Measurements from ENCODE around the gene PCDH9. TPM values are rescaled to one million over a fixed set of nuclear protein-coding genes. Genes with fewer than 3 reads are reported as not detected.

The PCDH9 gene
- total and polyA plus RNA-seq, 11 donors = 3.0 to 39.6 (median 21.6) TPM

- DNase-seq = no peak
- TF ChIP-seq POLR2A (IDR thresholded peaks at IDR 0.05) (no peak), CTCF (IDR thresholded peaks at IDR 0.05) (no peak)
- no peak for ATAC-seq
- peaks cover 0 to 11% (median 7%) of the 10 kb centered on the region in 12 donors for H3K4me1 ChIP-seq
- H3K36me3 ChIP-seq = no peaks in the 10 kb centered on the region
- H3K27me3 ChIP-seq = no peaks in the 10 kb centered on the region
- no peak overlapping the region for H3K27ac ChIP-seq
- no peaks in the 10 kb centered on the region for H3K9me3 ChIP-seq
- peak overlapping the region in 2 of 12 donors; percentile 2 to 8 for H3K4me3 ChIP-seq
- intact Hi-C loops (cut with DNase I) = no loop called here
Observed at GRCh38 chr13:67062160-67062559, 168.0 kb downstream of the PCDH9 start.

- Histone ChIP-seq H3K27ac (no peak overlapping the region), H3K4me1 (peaks cover 0 to 11% (median 7%) of the 10 kb centered on the region in 12 donors), H3K27me3 (no peaks in the 10 kb centered on the region), H3K4me3 (peak overlapping the region in 2 of 12 donors; percentile 2 to 8), H3K9me3 (no peaks in the 10 kb centered on the region), H3K36me3 (no peaks in the 10 kb centered on the region)
- WGBS, 4 donors = 36 to 50% (median 44%) methylated on average over 5 of the region's 5 CpGs
- ATAC-seq (peak in 2 of 4 donors; percentile 44 to 63), DNase-seq (no peak)
- intact Hi-C loops (cut with DNase I) = no loop called here
- no peak for TF ChIP-seq CTCF (IDR thresholded peaks at IDR 0.05)
- TF ChIP-seq POLR2A (IDR thresholded peaks at IDR 0.05) = no peak
Observed at GRCh38 chr13:67061750-67062149, 168.4 kb downstream of the PCDH9 start.

- Histone ChIP-seq H3K27me3 (no peaks in the 10 kb centered on the region), H3K36me3 (no peaks in the 10 kb centered on the region), H3K4me3 (no peak overlapping the region), H3K9me3 (no peaks in the 10 kb centered on the region), H3K27ac (no peak overlapping the region), H3K4me1 (peaks cover 0 to 23% (median 0%) of the 10 kb centered on the region in 12 donors)
- intact Hi-C loops (cut with DNase I) = no loop called here
- WGBS, 4 donors = 91 to 93% (median 91%) methylated on average over 8 of the region's 8 CpGs
- ATAC-seq (no peak), DNase-seq (no peak)
- TF ChIP-seq POLR2A (IDR thresholded peaks at IDR 0.05) (no peak), CTCF (IDR thresholded peaks at IDR 0.05) (no peak)
Observed at GRCh38 chr13:67052550-67053490, 177.3 kb downstream of the PCDH9 start.

- DNase-seq (no peak), ATAC-seq (no peak)
- H3K4me3 ChIP-seq = no peak overlapping the region
- no peaks in the 10 kb centered on the region for H3K27me3 ChIP-seq
- 55 to 67% (median 64%) methylated on average over 1 of the region's 1 CpG for WGBS, 4 donors
- no peaks in the 10 kb centered on the region for H3K36me3 ChIP-seq
- no peak for TF ChIP-seq CTCF (IDR thresholded peaks at IDR 0.05)
- no peak for TF ChIP-seq POLR2A (IDR thresholded peaks at IDR 0.05)
- H3K9me3 ChIP-seq = no peaks in the 10 kb centered on the region
- peaks cover 0 to 23% (median 0%) of the 10 kb centered on the region in 12 donors for H3K4me1 ChIP-seq
- no peak overlapping the region for H3K27ac ChIP-seq
- intact Hi-C loops (cut with DNase I) = no loop called here
Observed at GRCh38 chr13:67049744-67050143, 180.4 kb downstream of the PCDH9 start.

Data from heart left ventricle (tissue), 16 donors.